Fibroblast of lung (primary cell): Measurements from ENCODE around the gene ODAM.

Source experiments
- EZH2 ChIP-seq: IDR thresholded peaks from 2 replicates; pipeline ENCODE4 v1.5.1; 2012; ENCODE audit warnings: low read length, control low read depth, mild to moderate bottlenecking; ENCODE audit errors: missing control alignments
- TF ChIP-seq, protein P1 (sequence below), 2 donors: IDR thresholded peaks in 1 of 2; conservative IDR thresholded peaks in 1 of 2; 1 replicate in 1 of 2; 2 replicates in 1 of 2; pipeline ENCODE4 v1.5.1; 2011 to 2012; ENCODE audit warnings: low read length in 2 of 2, control low read depth in 1 of 2, inconsistent platforms in 1 of 2, low read depth in 1 of 2, mild to moderate bottlenecking in 1 of 2

DNA sequence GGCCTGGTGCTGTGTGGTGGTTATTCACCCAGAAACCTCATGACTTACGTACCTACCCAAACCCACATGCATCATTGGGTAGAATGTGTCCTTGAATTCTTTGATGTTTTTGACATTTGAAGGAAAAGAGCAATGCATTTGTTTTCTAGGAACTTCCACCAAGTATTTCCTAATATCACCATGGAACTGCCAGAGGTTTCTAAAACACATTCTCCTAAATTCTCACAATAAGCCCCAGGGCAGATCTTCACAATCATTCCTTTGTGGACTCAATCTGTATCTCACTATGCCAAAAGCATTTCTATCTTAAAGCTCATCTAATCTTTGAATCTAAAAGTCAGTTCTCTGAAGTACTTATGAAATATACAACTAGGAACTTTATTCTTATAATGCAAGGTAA lies 8.3 kb upstream of the ODAM start:
- TF ChIP-seq, protein P1, sequence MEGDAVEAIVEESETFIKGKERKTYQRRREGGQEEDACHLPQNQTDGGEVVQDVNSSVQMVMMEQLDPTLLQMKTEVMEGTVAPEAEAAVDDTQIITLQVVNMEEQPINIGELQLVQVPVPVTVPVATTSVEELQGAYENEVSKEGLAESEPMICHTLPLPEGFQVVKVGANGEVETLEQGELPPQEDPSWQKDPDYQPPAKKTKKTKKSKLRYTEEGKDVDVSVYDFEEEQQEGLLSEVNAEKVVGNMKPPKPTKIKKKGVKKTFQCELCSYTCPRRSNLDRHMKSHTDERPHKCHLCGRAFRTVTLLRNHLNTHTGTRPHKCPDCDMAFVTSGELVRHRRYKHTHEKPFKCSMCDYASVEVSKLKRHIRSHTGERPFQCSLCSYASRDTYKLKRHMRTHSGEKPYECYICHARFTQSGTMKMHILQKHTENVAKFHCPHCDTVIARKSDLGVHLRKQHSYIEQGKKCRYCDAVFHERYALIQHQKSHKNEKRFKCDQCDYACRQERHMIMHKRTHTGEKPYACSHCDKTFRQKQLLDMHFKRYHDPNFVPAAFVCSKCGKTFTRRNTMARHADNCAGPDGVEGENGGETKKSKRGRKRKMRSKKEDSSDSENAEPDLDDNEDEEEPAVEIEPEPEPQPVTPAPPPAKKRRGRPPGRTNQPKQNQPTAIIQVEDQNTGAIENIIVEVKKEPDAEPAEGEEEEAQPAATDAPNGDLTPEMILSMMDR (conservative IDR thresholded peaks at IDR 0.05 in 1 of 2, IDR thresholded peaks at IDR 0.05 in 1 of 2; ENCODE audit: low read depth in 1 of 2, low read length in 2 of 2), result no peak
- no peak for TF ChIP-seq EZH2
